PC-3 (cell line): ENCODE measurements around the gene DNM3. TPM values are rescaled to one million over a fixed set of nuclear protein-coding genes. Genes with fewer than 3 reads are reported as not detected.

Experiments
- ATAC-seq: fragments of 200-7000 bp; cut with Tn5 transposase; 2 replicates; pipeline ENCODE4 v1.9.1; 2020; ENCODE audit warnings: mild to moderate bottlenecking, moderate library complexity
- BruUV-seq: library from RNA; stranded (reverse); fragments of 400-500 nt; replicated peaks from 2 replicates; lab custom pipeline; 2021; lab: Mats Ljungman, UMichigan
- CTCF ChIA-PET: fragments of 300-600 bp; sonication (Branson Sonifier 250); formaldehyde crosslinking; loops from one replicate; lab custom pipeline; 2022; ENCODE audit warnings: antibody characterized with exemption; lab: Charles Lee
- POLR2A ChIA-PET: fragments of 300-600 bp; sonication (Branson Sonifier 250); formaldehyde crosslinking; loops from one replicate; lab custom pipeline; 2022; ENCODE audit warnings: antibody characterized with exemption; ENCODE audit not compliant: unreplicated experiment; lab: Charles Lee
- DNase-seq: peaks from one replicate; pipeline ENCODE4 v3.0.0-alpha.2; 2015
- H2AFZ ChIP-seq: fragments of 300-600 bp; sonication (generic); 2 replicates; pipeline ENCODE4 v1.6.0; 2016; ENCODE audit warnings: antibody characterized with exemption, low read length
- H3F3A ChIP-seq: fragments of 300-600 bp; sonication (generic); one replicate; pipeline ENCODE4 v1.6.0; 2017; ENCODE audit warnings: antibody characterized with exemption, low read length, control low read depth, mild to moderate bottlenecking; ENCODE audit not compliant: unreplicated experiment
- H3K27ac ChIP-seq: fragments of 300-600 bp; sonication (generic); 2 replicates; pipeline ENCODE4 v1.5.1; 2016; ENCODE audit warnings: mild to moderate bottlenecking, low read length
- H3K27me3 ChIP-seq: fragments of 300-600 bp; sonication (generic); 2 replicates; pipeline ENCODE4 v1.6.1; 2016; ENCODE audit warnings: low read length, mixed read lengths
- H3K36me3 ChIP-seq: fragments of 300-600 bp; sonication (generic); 2 replicates; pipeline ENCODE4 v1.6.1; 2016; ENCODE audit warnings: low read depth, mixed run types, low read length, mixed read lengths
- H3K4me1 ChIP-seq: fragments of 300-600 bp; sonication (generic); 2 replicates; pipeline ENCODE4 v1.5.1; 2016; ENCODE audit warnings: low read length; ENCODE audit not compliant: insufficient read depth
- H3K4me2 ChIP-seq: fragments of 300-600 bp; sonication (generic); 2 replicates; pipeline ENCODE4 v1.6.0; 2016; ENCODE audit warnings: low read length
- H3K4me3 ChIP-seq: fragments of 300-600 bp; sonication (generic); 2 replicates; pipeline ENCODE4 v1.5.1; 2016; ENCODE audit warnings: mild to moderate bottlenecking, low read length, mixed read lengths
- H3K79me2 ChIP-seq: fragments of 300-600 bp; sonication (generic); 2 replicates; pipeline ENCODE4 v1.6.1; 2017; ENCODE audit warnings: low read length, mixed read lengths
- H3K9ac ChIP-seq: fragments of 300-600 bp; sonication (generic); 2 replicates; pipeline ENCODE4 v1.6.0; 2016; ENCODE audit warnings: mild to moderate bottlenecking, low read length
- H3K9me2 ChIP-seq: fragments of 300-600 bp; sonication (generic); replicated peaks from 2 replicates; pipeline ENCODE4 v1.6.1; 2016; ENCODE audit warnings: mixed run types, low read length, mixed read lengths
- H3K9me3 ChIP-seq: fragments of 300-600 bp; sonication (generic); 2 replicates; pipeline ENCODE4 v1.6.1; 2016; ENCODE audit warnings: low read length, mixed read lengths
- H4K20me1 ChIP-seq: fragments of 300-600 bp; sonication (generic); 2 replicates; pipeline ENCODE4 v1.6.1; 2016; ENCODE audit warnings: low read length, mixed read lengths
- EZH2 ChIP-seq: fragments of 300-600 bp; sonication (generic); IDR thresholded peaks from one replicate; pipeline ENCODE4 v1.6.1; 2017; ENCODE audit warnings: antibody characterized with exemption, mild to moderate bottlenecking, low read length; ENCODE audit not compliant: unreplicated experiment
- EZH2phosphoT487 ChIP-seq: fragments of 300-600 bp; sonication (generic); IDR thresholded peaks from 2 replicates; pipeline ENCODE4 v1.6.1; 2018; ENCODE audit warnings: mild to moderate bottlenecking, antibody characterized with exemption, low read length, borderline replicate concordance
- intact Hi-C: fragments of 100-400 bp; cut with micrococcal nuclease; formaldehyde crosslinking; loops from 2 replicates; pipeline ENCODE4 v1.9.0; 2023
- total RNA-seq: library from RNA; depleted of rRNA; stranded (reverse); fragments of >200 nt; gene quantifications from 2 replicates; pipeline ENCODE4 v1.2.3, GENCODE V29; 2014
- TF ChIP-seq, protein P1 (sequence below): fragments of 300-600 bp; sonication (generic); conservative IDR thresholded peaks from 2 replicates; pipeline ENCODE4 v1.5.1; 2017; ENCODE audit warnings: antibody characterized with exemption, low read depth, mild to moderate bottlenecking, low read length

Gene DNM3
- total RNA-seq, 1 experiment from 2014 or later = 0.98 TPM

DNA sequence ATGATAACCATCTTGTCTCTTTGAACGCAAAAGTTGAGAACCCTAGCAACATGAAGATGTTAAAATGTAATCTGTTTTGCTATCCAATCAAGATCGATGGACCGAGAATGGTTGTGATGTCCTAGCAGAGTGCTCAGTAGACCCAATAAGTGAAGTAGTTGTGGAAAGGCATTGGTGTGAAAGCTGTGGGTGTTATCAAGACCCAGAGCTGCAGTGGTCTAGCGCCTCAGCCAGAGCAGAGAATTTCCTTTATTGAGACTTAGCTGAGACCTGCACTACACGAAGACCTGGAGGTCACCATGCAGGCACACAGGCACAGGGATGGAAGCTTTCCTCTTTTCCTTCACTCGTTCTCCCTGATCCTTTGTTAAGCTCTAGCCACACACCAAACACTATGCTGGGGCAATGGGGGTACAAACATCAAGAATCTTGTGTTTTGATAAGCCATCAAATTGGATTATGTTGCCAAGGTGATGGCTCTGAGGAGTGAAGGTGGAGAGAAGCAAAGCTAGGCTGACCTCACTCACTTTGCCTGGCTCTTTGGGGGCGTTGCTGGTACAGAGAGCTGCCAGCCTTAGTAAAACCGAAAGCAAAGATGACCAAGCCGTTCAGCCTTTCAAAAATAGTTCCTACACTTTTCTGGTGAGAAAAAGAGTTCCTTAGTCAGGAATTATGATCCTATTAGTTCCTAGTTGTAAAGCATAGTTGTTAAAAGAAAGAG lies 35.7 kb upstream of the DNM3 start:
- H3K36me3 ChIP-seq = no peaks in the 10 kb centered on the region
- H3K27ac ChIP-seq = no peak overlapping the region
- CTCF ChIA-PET = interaction anchor here (0.6 to 1.0 kb wide), 2 partner anchors 178 to 1011 kb away, joined by 3 read pairs; no protein-coding TSS in a partner anchor
- BruUV-seq = no TSS peak
- intact Hi-C loops = no loop called here
- H3K9me3 ChIP-seq = no peaks in the 10 kb centered on the region
- H4K20me1 ChIP-seq = no peaks in the 10 kb centered on the region
- no peak for ATAC-seq
- H3F3A ChIP-seq = no peaks in the 10 kb centered on the region
- POLR2A ChIA-PET = no interaction called here
- H3K9ac ChIP-seq = no peak overlapping the region
- no peaks in the 10 kb centered on the region; the same call in 1 of the 2 replicates for H3K4me1 ChIP-seq
- H3K27me3 ChIP-seq = no peaks in the 10 kb centered on the region
- no peak for TF ChIP-seq EZH2phosphoT487
- TF ChIP-seq EZH2 = no peak
- TF ChIP-seq, protein P1, sequence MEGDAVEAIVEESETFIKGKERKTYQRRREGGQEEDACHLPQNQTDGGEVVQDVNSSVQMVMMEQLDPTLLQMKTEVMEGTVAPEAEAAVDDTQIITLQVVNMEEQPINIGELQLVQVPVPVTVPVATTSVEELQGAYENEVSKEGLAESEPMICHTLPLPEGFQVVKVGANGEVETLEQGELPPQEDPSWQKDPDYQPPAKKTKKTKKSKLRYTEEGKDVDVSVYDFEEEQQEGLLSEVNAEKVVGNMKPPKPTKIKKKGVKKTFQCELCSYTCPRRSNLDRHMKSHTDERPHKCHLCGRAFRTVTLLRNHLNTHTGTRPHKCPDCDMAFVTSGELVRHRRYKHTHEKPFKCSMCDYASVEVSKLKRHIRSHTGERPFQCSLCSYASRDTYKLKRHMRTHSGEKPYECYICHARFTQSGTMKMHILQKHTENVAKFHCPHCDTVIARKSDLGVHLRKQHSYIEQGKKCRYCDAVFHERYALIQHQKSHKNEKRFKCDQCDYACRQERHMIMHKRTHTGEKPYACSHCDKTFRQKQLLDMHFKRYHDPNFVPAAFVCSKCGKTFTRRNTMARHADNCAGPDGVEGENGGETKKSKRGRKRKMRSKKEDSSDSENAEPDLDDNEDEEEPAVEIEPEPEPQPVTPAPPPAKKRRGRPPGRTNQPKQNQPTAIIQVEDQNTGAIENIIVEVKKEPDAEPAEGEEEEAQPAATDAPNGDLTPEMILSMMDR = no peak
- no peaks in the 10 kb centered on the region for H3K79me2 ChIP-seq
- no peaks in the 10 kb centered on the region for H3K9me2 ChIP-seq
- DNase-seq = no peak
- H3K4me2 ChIP-seq = no peak overlapping the region
- no peak overlapping the region for H3K4me3 ChIP-seq
- no peak overlapping the region for H2AFZ ChIP-seq

DNA sequence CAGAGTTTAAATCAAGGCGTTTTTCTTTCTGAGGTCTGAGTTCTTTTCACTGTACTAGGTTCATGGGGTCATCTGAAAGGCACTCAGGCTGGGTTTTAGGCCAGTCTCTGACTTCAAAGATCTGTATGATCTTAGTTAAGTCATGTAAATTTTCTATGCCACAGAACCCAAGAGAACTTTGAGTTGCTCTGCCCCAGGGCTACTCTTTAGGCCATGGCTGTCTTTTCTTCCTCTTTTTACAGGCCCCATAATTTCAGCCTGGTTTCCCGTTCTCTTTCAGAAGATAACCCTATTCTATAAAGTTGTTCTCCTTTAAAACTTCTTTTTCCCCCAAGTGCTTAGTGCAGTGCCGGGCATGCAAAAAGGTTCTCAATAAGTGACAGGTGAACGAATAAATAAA lies 33.7 kb upstream of the DNM3 start:
- DNase-seq (no peak), ATAC-seq (no peak)
- H3K79me2 ChIP-seq = no peaks in the 10 kb centered on the region
- no peak overlapping the region for H2AFZ ChIP-seq
- ChIA-PET POLR2A (no interaction called here), CTCF (no interaction called here)
- no peak overlapping the region for H3K4me2 ChIP-seq
- H3K9me2 ChIP-seq = no peaks in the 10 kb centered on the region
- H3K9ac ChIP-seq = no peak overlapping the region
- H3K9me3 ChIP-seq = no peaks in the 10 kb centered on the region
- H3K27me3 ChIP-seq = no peaks in the 10 kb centered on the region
- H3K27ac ChIP-seq = no peak overlapping the region
- TF ChIP-seq EZH2 (no peak), EZH2phosphoT487 (no peak)
- TF ChIP-seq, protein P1 = no peak
- H4K20me1 ChIP-seq = no peaks in the 10 kb centered on the region
- no peaks in the 10 kb centered on the region for H3F3A ChIP-seq
- H3K36me3 ChIP-seq = no peaks in the 10 kb centered on the region
- no peaks in the 10 kb centered on the region; the same call in 1 of the 2 replicates for H3K4me1 ChIP-seq
- no TSS peak for BruUV-seq
- intact Hi-C loops = no loop called here
- no peak overlapping the region for H3K4me3 ChIP-seq

DNA sequence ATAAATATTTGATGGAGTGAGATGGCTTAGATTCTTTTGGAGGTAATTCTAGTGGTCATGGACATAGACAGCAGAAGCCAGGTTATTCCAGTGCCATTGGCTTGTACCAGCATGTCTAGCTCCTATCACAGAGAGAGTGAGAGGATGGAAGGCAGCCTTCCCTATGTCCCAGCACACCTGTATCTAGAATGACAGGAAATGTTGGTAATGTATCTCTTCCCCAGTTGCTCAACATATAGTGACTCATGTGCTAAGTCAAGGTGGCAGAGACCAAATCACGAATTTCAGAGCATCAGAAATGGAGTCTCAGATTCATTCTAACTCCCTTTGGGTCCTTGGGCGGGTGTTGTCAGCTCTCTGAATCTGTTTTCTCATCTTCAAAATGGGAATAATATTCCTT lies 31.5 kb upstream of the DNM3 start:
- Histone ChIP-seq H3K27ac (no peak overlapping the region), H4K20me1 (no peaks in the 10 kb centered on the region), H3K4me3 (no peak overlapping the region), H3K9ac (no peak overlapping the region), H3K9me2 (no peaks in the 10 kb centered on the region), H3K4me1 (no peaks in the 10 kb centered on the region; the same call in 1 of the 2 replicates), H3K79me2 (no peaks in the 10 kb centered on the region), H2AFZ (no peak overlapping the region), H3K36me3 (no peaks in the 10 kb centered on the region), H3K4me2 (no peak overlapping the region), H3F3A (no peaks in the 10 kb centered on the region), H3K27me3 (no peaks in the 10 kb centered on the region), H3K9me3 (no peaks in the 10 kb centered on the region)
- no TSS peak for BruUV-seq
- POLR2A ChIA-PET = no interaction called here
- ATAC-seq = peak; percentile 37; the same call in 1 of the 2 replicates
- TF ChIP-seq EZH2 = no peak
- TF ChIP-seq, protein P1 = no peak
- no peak for TF ChIP-seq EZH2phosphoT487
- CTCF ChIA-PET = no interaction called here
- peak; percentile 74 for DNase-seq
- intact Hi-C loops = no loop called here
